H9 (cell line): ENCODE results near the gene TRIM51. TPM values are rescaled to one million over a fixed set of nuclear protein-coding genes. Genes with fewer than 3 reads are reported as not detected.

Source experiments
- DNase-seq: peaks from one replicate; pipeline ENCODE4 v3.0.0-alpha.2; 2017
- H2AFZ ChIP-seq: one replicate; pipeline ENCODE4 v1.6.1; 2013; ENCODE audit warnings: mild to moderate bottlenecking, low read length, control low read depth, moderate library complexity
- H2AK5ac ChIP-seq: 2 replicates; pipeline ENCODE4 v1.6.1; 2013; ENCODE audit warnings: low read length, control low read depth, mixed read lengths; ENCODE audit not compliant: insufficient read length
- H2BK120ac ChIP-seq: one replicate; pipeline ENCODE4 v1.6.1; 2013; ENCODE audit warnings: low read depth, mild to moderate bottlenecking, low read length, control low read depth, inconsistent platforms; ENCODE audit not compliant: poor library complexity, severe bottlenecking
- H2BK12ac ChIP-seq: 2 replicates; pipeline ENCODE4 v1.6.1; 2013; ENCODE audit warnings: low read length, control low read depth, mixed read lengths, low read depth; ENCODE audit not compliant: insufficient read length
- H2BK15ac ChIP-seq: 2 replicates; pipeline ENCODE4 v1.6.1; 2013; ENCODE audit warnings: low read depth, low read length, control low read depth
- H2BK20ac ChIP-seq: one replicate; pipeline ENCODE4 v1.6.1; 2013; ENCODE audit warnings: low read depth, mild to moderate bottlenecking, low read length, control low read depth, inconsistent platforms; ENCODE audit not compliant: poor library complexity, severe bottlenecking
- H2BK5ac ChIP-seq: 2 replicates; pipeline ENCODE4 v1.6.1; 2013; ENCODE audit warnings: low read length, control low read depth, mixed read lengths; ENCODE audit not compliant: insufficient read length
- H3K14ac ChIP-seq: 2 replicates; pipeline ENCODE4 v1.6.1; 2013; ENCODE audit warnings: low read length, control low read depth; ENCODE audit not compliant: insufficient read depth
- H3K18ac ChIP-seq: 2 replicates; pipeline ENCODE4 v1.6.1; 2013; ENCODE audit warnings: low read depth, mild to moderate bottlenecking, mixed read lengths, low read length, control low read depth; ENCODE audit not compliant: insufficient read length
- H3K23ac ChIP-seq: 2 replicates; pipeline ENCODE4 v1.6.1; 2013; ENCODE audit warnings: low read length, control low read depth, mixed read lengths, low read depth; ENCODE audit not compliant: insufficient read length
- H3K23me2 ChIP-seq: 2 replicates; pipeline ENCODE4 v1.6.1; 2013; ENCODE audit warnings: low read depth, mild to moderate bottlenecking, mixed read lengths, low read length, control low read depth; ENCODE audit not compliant: insufficient read length, poor library complexity, severe bottlenecking
- H3K27ac ChIP-seq: 2 replicates; pipeline ENCODE4 v1.5.1; 2013; ENCODE audit warnings: low read length, control low read depth, mixed read lengths, low read depth; ENCODE audit not compliant: insufficient read length
- H3K27me3 ChIP-seq: 2 replicates; pipeline ENCODE4 v1.6.1; 2013; ENCODE audit warnings: low read length, control low read depth, inconsistent platforms; ENCODE audit not compliant: insufficient read depth
- H3K4ac ChIP-seq: 2 replicates; pipeline ENCODE4 v1.6.1; 2013; ENCODE audit warnings: low read depth, mild to moderate bottlenecking, control low read depth, inconsistent platforms, low read length, moderate library complexity
- H3K4me1 ChIP-seq: 2 replicates; pipeline ENCODE4 v1.6.1; 2013; ENCODE audit warnings: low read length, control low read depth, inconsistent platforms; ENCODE audit not compliant: insufficient read depth
- H3K4me2 ChIP-seq: 2 replicates; pipeline ENCODE4 v1.6.1; 2013; ENCODE audit warnings: low read length, control low read depth, mixed read lengths; ENCODE audit not compliant: insufficient read length, insufficient read depth
- H3K56ac ChIP-seq: 2 replicates; pipeline ENCODE4 v1.6.1; 2013; ENCODE audit warnings: low read depth, mild to moderate bottlenecking, mixed read lengths, low read length, control low read depth; ENCODE audit not compliant: insufficient read length
- H3K79me1 ChIP-seq: 2 replicates; pipeline ENCODE4 v1.6.1; 2013; ENCODE audit warnings: low read depth, mild to moderate bottlenecking, moderate library complexity, low read length, control low read depth, inconsistent platforms; ENCODE audit not compliant: insufficient read depth, poor library complexity, severe bottlenecking
- H3K79me2 ChIP-seq: 2 replicates; pipeline ENCODE4 v1.6.1; 2013; ENCODE audit warnings: low read length, control low read depth, inconsistent platforms; ENCODE audit not compliant: insufficient read depth
- H3K9ac ChIP-seq: 2 replicates; pipeline ENCODE4 v1.6.1; 2013; ENCODE audit warnings: low read length, control low read depth, mixed read lengths; ENCODE audit not compliant: insufficient read length; ENCODE audit errors: extremely low read depth
- H3K9me3 ChIP-seq: one replicate; pipeline ENCODE4 v1.6.1; 2013; ENCODE audit warnings: low read depth, low read length, inconsistent platforms; ENCODE audit not compliant: control insufficient read depth
- H3T11ph ChIP-seq: one replicate; pipeline ENCODE4 v1.6.1; 2013; ENCODE audit warnings: mild to moderate bottlenecking, low read length, control low read depth, inconsistent platforms
- H4K20me1 ChIP-seq: one replicate; pipeline ENCODE4 v1.6.1; 2013; ENCODE audit not compliant: control insufficient read depth, insufficient read length, insufficient read depth
- H4K5ac ChIP-seq: 2 replicates; pipeline ENCODE4 v1.6.1; 2013; ENCODE audit warnings: low read depth, mild to moderate bottlenecking, mixed read lengths, low read length, control low read depth; ENCODE audit not compliant: insufficient read length
- H4K8ac ChIP-seq: replicated peaks from 2 replicates; pipeline ENCODE4 v1.6.1; 2013; ENCODE audit warnings: low read length, control low read depth, mixed read lengths, low read depth; ENCODE audit not compliant: insufficient read length
- H4K91ac ChIP-seq: 2 replicates; pipeline ENCODE4 v1.6.1; 2013; ENCODE audit warnings: low read depth, mild to moderate bottlenecking, moderate library complexity, mixed read lengths, low read length, control low read depth; ENCODE audit not compliant: insufficient read length
- H3K27ac Mint-ChIP-seq, 3 experiments: 2 replicates in 2 of 3; 3 replicates in 1 of 3; pipeline ENCODE4 v1.8.0; 2020 to 2021; ENCODE audit warnings: mixed read lengths in 3 of 3, mild to moderate bottlenecking in 1 of 3, moderate library complexity in 1 of 3
- H3K27me3 Mint-ChIP-seq: 2 replicates; pipeline ENCODE4 v1.8.0; 2021; ENCODE audit warnings: low read depth, mild to moderate bottlenecking, moderate library complexity, mixed read lengths
- H3K36me3 Mint-ChIP-seq, 3 experiments: 2 replicates in 2 of 3; 3 replicates in 1 of 3; pipeline ENCODE4 v1.8.0; 2020 to 2021; ENCODE audit warnings: low read depth in 3 of 3, mixed read lengths in 3 of 3; ENCODE audit not compliant: insufficient read depth in 1 of 3
- H3K4me1 Mint-ChIP-seq, 2 experiments: 2 replicates each; pipeline ENCODE4 v1.8.0; 2020; ENCODE audit warnings: mixed read lengths in 2 of 2
- H3K4me3 Mint-ChIP-seq, 2 experiments: 2 replicates in 1 of 2; 3 replicates in 1 of 2; pipeline ENCODE4 v1.8.0; 2020 to 2021; ENCODE audit warnings: mild to moderate bottlenecking in 2 of 2, mixed read lengths in 2 of 2, moderate library complexity in 1 of 2
- H3K9me3 Mint-ChIP-seq, 2 experiments: 2 replicates in 1 of 2; 3 replicates in 1 of 2; pipeline ENCODE4 v1.8.0; 2020; ENCODE audit warnings: mild to moderate bottlenecking in 2 of 2, mixed read lengths in 2 of 2, moderate library complexity in 1 of 2
- CTCF ChIP-seq: fragments of 200-600 bp; sonication (generic); conservative IDR thresholded peaks from 3 replicates; pipeline ENCODE4 v1.8.0; 2021; ENCODE audit warnings: antibody characterized with exemption, mild to moderate bottlenecking
- WGBS: extraction: QIAGEN DNeasy Blood & Tissue Kit; methylation state at CpG from one replicate; pipeline ENCODE4 v1.1.7; 2013; ENCODE audit warnings: missing lambda C conversion rate, low lambda C conversion rate, mixed read lengths; ENCODE audit not compliant: insufficient read length; ENCODE audit errors: extremely low coverage; 5-methylcytosine and 5-hydroxymethylcytosine counted together
- total RNA-seq: library from RNA; stranded (reverse); gene quantifications from 2 replicates; pipeline ENCODE4 v1.2.1, GENCODE V29; 2021

TRIM51 gene
- total RNA-seq, 1 experiment from 2014 or later: not detected

- H2BK5ac ChIP-seq: no peak overlapping the region
These were observed 19.2 kb downstream of the TRIM51 start for GRCh38 chr11:55902308-55902707.

More at GRCh38 chr11:55902308-55902707, 19.2 kb downstream of the TRIM51 start:
- no peaks in the 10 kb centered on the region for H3K23me2 ChIP-seq
- Mint-ChIP-seq H3K4me3 (no peak overlapping the region), H3K4me1 (no peaks in the 10 kb centered on the region), H3K36me3 (peaks cover 0 to 14% (median 3%) of the 10 kb centered on the region in 3 experiments; a peak in 4 of 7 replicates), H3K27ac (no peak overlapping the region), H3K9me3 (peaks cover 56 to 68% of the 10 kb centered on the region in 2 experiments), H3K27me3 (peaks cover 2% of the 10 kb centered on the region; the same call in 1 of the 2 replicates)
- H3K9ac ChIP-seq: no peak overlapping the region
- no peaks in the 10 kb centered on the region for H3K79me1 ChIP-seq
- H2BK15ac ChIP-seq: no peak overlapping the region
- no peak overlapping the region for H4K5ac ChIP-seq
- no peak overlapping the region for H4K8ac ChIP-seq
- H2BK20ac ChIP-seq: no peak overlapping the region
- H3K23ac ChIP-seq: no peak overlapping the region
- H3K79me2 ChIP-seq: no peaks in the 10 kb centered on the region
- no peak overlapping the region for H3K18ac ChIP-seq
- H3K14ac ChIP-seq: no peak overlapping the region
- TF ChIP-seq CTCF: no peak
- no peak overlapping the region for H4K91ac ChIP-seq
- H4K20me1 ChIP-seq: no peaks in the 10 kb centered on the region
- H2AFZ ChIP-seq: no peak overlapping the region
- no peak overlapping the region for H2BK12ac ChIP-seq
- no peak overlapping the region for H3K4me2 ChIP-seq
- H3K27ac ChIP-seq: no peak overlapping the region
- DNase-seq: no peak
- peaks cover 36% of the 10 kb centered on the region for H3K9me3 ChIP-seq
- H3K4me1 ChIP-seq: no peaks in the 10 kb centered on the region
- H3K4ac ChIP-seq: no peak overlapping the region
- no CpG with 5 or more reads among the region's 2 CpGs for WGBS
- no peaks in the 10 kb centered on the region for H3K27me3 ChIP-seq
- H2BK120ac ChIP-seq: no peak overlapping the region
- H2AK5ac ChIP-seq: no peak overlapping the region
- H3K56ac ChIP-seq: no peak overlapping the region
- H3T11ph ChIP-seq: no peak overlapping the region
